Kidney glomerular epithelial cell (primary cell): ENCODE measurements around the gene B4GALT7.
"Not testable (repeated sequence)": the region's sequence is repeated elsewhere in the genome, so short reads cannot be mapped to it uniquely, and the experiment has no call there.

ENCODE experiments used
- DNase-seq: peaks from one replicate; lab custom pipeline; 2025; lab: John Stamatoyannopoulos, UW

The B4GALT7 gene

GRCh38 chr5:177609076-177610059, 9.4 kb downstream of the B4GALT7 start:
- no peak for DNase-seq

DNA sequence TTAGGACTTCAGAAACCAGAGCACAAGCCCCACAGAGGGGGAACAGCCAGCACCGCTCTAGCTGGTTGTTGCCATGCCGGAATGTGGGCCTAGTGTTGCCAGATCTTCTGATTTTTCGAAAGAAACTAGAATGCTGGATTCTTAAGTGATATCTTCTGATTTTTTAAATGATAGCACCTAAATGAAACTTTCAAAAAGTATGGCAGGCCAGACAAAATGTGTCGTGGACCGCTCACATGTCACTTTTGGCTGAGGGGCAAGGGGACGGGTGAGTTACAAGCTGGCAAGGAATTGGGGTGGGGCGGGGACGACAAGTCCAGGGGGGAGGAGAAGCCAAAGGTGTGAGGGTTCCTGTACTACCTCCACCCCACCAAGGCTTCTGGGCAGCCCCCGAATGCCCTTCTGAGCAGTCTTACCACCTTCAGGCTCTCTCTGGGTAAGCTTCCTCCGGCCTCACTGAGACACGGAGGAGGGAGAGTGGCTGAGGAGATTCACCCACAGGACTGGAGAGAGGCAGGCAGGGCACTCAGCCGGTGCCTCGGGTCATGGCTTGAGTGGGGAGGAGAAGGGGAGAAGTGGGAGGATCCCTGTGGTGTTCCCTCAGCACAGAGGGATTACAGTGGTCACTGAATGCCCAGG, 10.3 kb downstream of the B4GALT7 start:
- DNase-seq = no peak

DNA sequence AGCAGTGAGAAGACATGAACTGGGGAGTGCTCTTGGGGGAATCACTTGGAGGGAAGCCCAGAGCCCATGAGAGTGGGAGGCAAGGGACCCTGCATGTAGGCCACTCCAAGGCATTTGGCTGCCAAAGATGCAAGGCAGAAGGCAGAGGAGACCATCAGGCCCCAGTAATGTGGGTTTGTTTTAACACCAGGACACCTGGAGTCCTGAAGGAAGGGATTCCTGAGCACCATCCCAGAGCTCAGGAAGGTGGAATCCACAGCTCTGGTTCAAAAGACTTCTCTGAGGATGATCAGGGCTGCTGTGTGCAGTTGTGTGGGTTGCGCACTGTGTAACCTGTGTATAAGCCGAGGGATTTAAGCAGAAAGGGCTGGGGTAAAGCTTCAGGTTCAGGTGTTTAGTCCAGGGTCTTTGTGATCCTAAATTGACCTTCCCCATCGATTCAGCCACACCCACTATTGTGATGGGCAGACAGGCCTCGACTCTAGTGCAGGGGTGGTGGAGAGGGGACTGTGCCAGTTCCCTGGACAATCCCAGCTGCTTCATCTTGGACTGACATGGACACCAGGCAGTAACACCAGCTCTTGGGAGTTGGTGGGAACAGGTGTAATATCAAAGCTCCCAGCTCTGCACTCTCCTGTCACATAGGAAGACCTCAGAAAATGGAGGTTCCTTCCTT, 11.0 kb downstream of the B4GALT7 start:
- no peak for DNase-seq

- no peak for DNase-seq
Observed at GRCh38 chr5:177611446-177612214, 11.7 kb downstream of the B4GALT7 start.

DNA sequence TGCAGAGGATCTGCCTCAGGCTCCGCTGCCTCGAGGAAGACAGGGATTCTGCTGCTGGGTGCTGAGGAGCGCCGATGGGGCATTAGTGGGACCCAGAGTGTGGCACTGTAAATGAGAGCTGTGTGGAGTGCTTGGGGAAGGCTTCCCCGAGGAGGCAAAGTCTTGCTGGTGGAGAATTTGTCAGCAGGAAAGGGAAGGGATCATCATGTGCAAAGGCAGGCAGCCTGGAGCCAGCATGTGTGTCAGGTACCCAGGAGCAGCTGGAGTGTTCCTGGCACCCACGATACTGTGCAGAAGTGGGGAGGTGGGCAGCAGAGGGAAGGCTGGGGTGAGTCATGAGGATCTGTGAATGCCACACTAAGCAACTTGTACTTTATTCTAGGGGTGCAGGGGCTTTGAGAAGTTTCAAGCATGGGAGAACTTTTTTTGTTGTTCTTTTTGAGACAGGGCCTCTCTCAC, 12.3 kb downstream of the B4GALT7 start:
- DNase-seq = no peak

GRCh38 chr5:177620560-177620959, 20.6 kb downstream of the B4GALT7 start:
- DNase-seq = no peak

DNA sequence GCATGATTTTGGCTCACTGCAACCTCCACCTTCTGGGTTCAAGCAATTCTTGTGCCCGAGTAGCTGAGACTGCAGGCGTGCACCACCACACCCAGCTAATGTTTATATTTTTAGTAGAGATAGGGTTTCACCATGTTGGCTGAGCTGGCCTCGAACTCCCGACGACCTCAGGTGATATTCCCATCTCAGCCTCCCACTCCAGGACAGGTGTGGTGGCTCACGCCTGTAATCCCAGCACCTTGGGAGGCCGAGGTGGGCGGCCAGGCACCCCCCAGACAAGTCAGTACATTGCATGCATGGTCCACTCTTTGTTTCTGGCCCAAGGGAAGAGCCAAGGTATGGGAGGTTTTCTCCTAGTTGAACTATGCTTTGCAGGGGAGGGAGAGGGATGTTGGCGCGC, 24.2 kb downstream of the B4GALT7 start:
- DNase-seq = not testable (repeated sequence)

GRCh38 chr5:177630186-177630585, 30.3 kb downstream of the B4GALT7 start:
- not testable (repeated sequence) for DNase-seq

- DNase-seq = not testable (repeated sequence)
Observed at GRCh38 chr5:177634912-177635311, 35.0 kb downstream of the B4GALT7 start.

GRCh38 chr5:177645462-177645861, 45.5 kb downstream of the B4GALT7 start:
- not testable (repeated sequence) for DNase-seq

DNA sequence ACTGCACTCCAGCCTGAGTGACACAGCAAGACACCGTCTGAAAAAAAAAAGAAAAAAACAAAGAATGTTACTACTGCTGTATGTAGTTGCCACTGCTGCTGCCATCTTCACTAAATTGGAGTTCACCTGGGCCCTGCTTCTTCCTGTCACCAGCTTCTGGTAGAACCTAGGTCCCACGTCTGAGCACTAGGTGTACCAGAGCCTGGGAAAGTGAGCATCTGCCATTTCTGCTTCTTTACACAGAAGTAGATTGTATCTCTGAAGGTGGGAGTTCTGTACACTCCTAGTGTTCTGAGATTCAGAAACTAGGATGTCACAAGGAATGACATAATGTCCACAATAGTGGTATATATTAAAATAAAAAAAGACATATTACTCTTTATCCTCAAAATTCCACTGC, 51.3 kb downstream of the B4GALT7 start:
- not testable (repeated sequence) for DNase-seq

- DNase-seq = not testable (repeated sequence)
Observed at GRCh38 chr5:177657846-177658245, 57.9 kb downstream of the B4GALT7 start.

- not testable (repeated sequence) for DNase-seq
Observed at GRCh38 chr5:177658542-177658941, 58.6 kb downstream of the B4GALT7 start.
